Activated CD4-positive, alpha-beta T cell treated with anti-CD3 and anti-CD28 coated beads, Interleukin-2, amount 10 ng/mL, durations not matched to agents 7 days and 5 days (primary cell): Measurements from ENCODE around the gene PRG2. TPM values are rescaled to one million over a fixed set of nuclear protein-coding genes. Genes with fewer than 3 reads are reported as not detected.

ENCODE experiments used
- CTCF ChIA-PET: fragments of 350-600 bp; sonication (Branson Sonifier 250); formaldehyde crosslinking; loops from one replicate; lab custom pipeline; 2021; ENCODE audit warnings: antibody characterized with exemption; lab: Charles Lee
- POLR2A ChIA-PET: fragments of 350-600 bp; sonication (Branson Sonifier 250); formaldehyde crosslinking; loops from one replicate; lab custom pipeline; 2021; ENCODE audit warnings: antibody characterized with exemption; lab: Charles Lee
- DNase-seq: peaks from one replicate; pipeline ENCODE4 v3.0.0-alpha.2; 2020
- H3K27ac Mint-ChIP-seq: one replicate; pipeline ENCODE4 v1.8.0; 2021; ENCODE audit warnings: mild to moderate bottlenecking, moderate library complexity, mixed read lengths
- H3K27me3 Mint-ChIP-seq: one replicate; pipeline ENCODE4 v1.8.0; 2021; ENCODE audit warnings: mixed read lengths
- H3K36me3 Mint-ChIP-seq: one replicate; pipeline ENCODE4 v1.8.0; 2021; ENCODE audit warnings: low read depth, mixed read lengths
- H3K4me1 Mint-ChIP-seq: one replicate; pipeline ENCODE4 v1.8.0; 2021; ENCODE audit warnings: mixed read lengths
- H3K4me3 Mint-ChIP-seq: one replicate; pipeline ENCODE4 v1.8.0; 2021; ENCODE audit warnings: mild to moderate bottlenecking, moderate library complexity, mixed read lengths
- H3K9me3 Mint-ChIP-seq: one replicate; pipeline ENCODE4 v1.8.0; 2021; ENCODE audit warnings: mixed read lengths
- total RNA-seq, 2 experiments: library from RNA; stranded (reverse); gene quantifications; one replicate each; pipeline ENCODE4 v1.2.3, GENCODE V29; 2021

Gene PRG2
- total RNA-seq, 2 experiments from 2014 or later, result 0.17 to 0.40 TPM

GRCh38 chr11:57426929-57427726, 36.7 kb upstream of the PRG2 start, which contains the start of gene SLC43A3:
Gene SLC43A3, minus strand, starts transcription at chr11:57427121. Its CDS starts 949 bp downstream, at chr11:57426172.
- peaks cover 10% of the 10 kb centered on the region for H3K27me3 Mint-ChIP-seq
- peaks cover 53% of the 10 kb centered on the region for H3K4me1 Mint-ChIP-seq
- CTCF ChIA-PET, result interaction anchor here (0.7 to 2.1 kb wide), 6 partner anchors 9 to 66 kb away, joined by 3 to 7 read pairs (median 5); partner anchors contain the start of gene RTN4RL2
- H3K9me3 Mint-ChIP-seq, result no peaks in the 10 kb centered on the region
- peak within 1 kb of the TSS; percentile 94 for H3K27ac Mint-ChIP-seq
- peak within 1 kb of the TSS; percentile 83 for H3K4me3 Mint-ChIP-seq
- POLR2A ChIA-PET, result no interaction called here
- H3K36me3 Mint-ChIP-seq, result peaks cover 30% of the 10 kb centered on the region
- DNase-seq, result peak; percentile 77

GRCh38 chr11:57426439-57426928, 36.0 kb upstream of the PRG2 start:
- CTCF ChIA-PET, result interaction anchor here (0.6 to 3.0 kb wide), 3 partner anchors 9 to 33 kb away, joined by 4 to 13 read pairs (median 7); partner anchors contain the start of gene RTN4RL2
- peak overlapping the region; percentile 94 for H3K27ac Mint-ChIP-seq
- H3K4me1 Mint-ChIP-seq, result peaks cover 58% of the 10 kb centered on the region
- POLR2A ChIA-PET, result no interaction called here
- H3K36me3 Mint-ChIP-seq, result peaks cover 37% of the 10 kb centered on the region
- DNase-seq, result no peak
- no peaks in the 10 kb centered on the region for H3K9me3 Mint-ChIP-seq
- peak overlapping the region; percentile 83 for H3K4me3 Mint-ChIP-seq
- H3K27me3 Mint-ChIP-seq, result peaks cover 10% of the 10 kb centered on the region

- peaks cover 44% of the 10 kb centered on the region for H3K36me3 Mint-ChIP-seq
- H3K9me3 Mint-ChIP-seq, result no peaks in the 10 kb centered on the region
- ChIA-PET CTCF (interaction anchor here (0.6 to 3.0 kb wide), 6 partner anchors 10 to 68 kb away, joined by 3 to 13 read pairs (median 4); partner anchors contain the start of gene RTN4RL2), POLR2A (interaction anchor here (0.5 kb wide), 1 partner anchor 1180 kb away, joined by 3 read pairs; no protein-coding TSS in a partner anchor)
- DNase-seq, result no peak
- peak overlapping the region; percentile 83 for H3K4me3 Mint-ChIP-seq
- H3K27me3 Mint-ChIP-seq, result peaks cover 10% of the 10 kb centered on the region
- H3K4me1 Mint-ChIP-seq, result peaks cover 64% of the 10 kb centered on the region
- peak overlapping the region; percentile 94 for H3K27ac Mint-ChIP-seq
Measured at GRCh38 chr11:57425565-57426438, 35.4 kb upstream of the PRG2 start.

GRCh38 chr11:57424792-57425564, 34.5 kb upstream of the PRG2 start:
- POLR2A ChIA-PET, result interaction anchor here (0.5 kb wide), 2 partner anchors 277 to 1181 kb away, joined by 3 read pairs; no protein-coding TSS in a partner anchor
- peaks cover 10% of the 10 kb centered on the region for H3K27me3 Mint-ChIP-seq
- DNase-seq, result peak; percentile 79
- CTCF ChIA-PET, result interaction anchor here (0.6 to 3.0 kb wide), 7 partner anchors 11 to 1153 kb away, joined by 3 to 13 read pairs (median 3); partner anchors contain the start of gene RTN4RL2
- peak overlapping the region; percentile 83 for H3K4me3 Mint-ChIP-seq
- peaks cover 52% of the 10 kb centered on the region for H3K36me3 Mint-ChIP-seq
- peak overlapping the region; percentile 94 for H3K27ac Mint-ChIP-seq
- peaks cover 70% of the 10 kb centered on the region for H3K4me1 Mint-ChIP-seq
- H3K9me3 Mint-ChIP-seq, result no peaks in the 10 kb centered on the region

- peaks cover 73% of the 10 kb centered on the region for H3K4me1 Mint-ChIP-seq
- POLR2A ChIA-PET, result no interaction called here
Measured at GRCh38 chr11:57424137-57424791, 33.8 kb upstream of the PRG2 start.

GRCh38 chr11:57422669-57423068, 32.2 kb upstream of the PRG2 start:
- Mint-ChIP-seq H3K9me3 (no peaks in the 10 kb centered on the region), H3K27me3 (no peaks in the 10 kb centered on the region), H3K4me3 (no peak overlapping the region), H3K4me1 (peaks cover 73% of the 10 kb centered on the region), H3K36me3 (peaks cover 67% of the 10 kb centered on the region), H3K27ac (peak overlapping the region; percentile 70)
- ChIA-PET POLR2A (no interaction called here), CTCF (interaction anchor here (1.3 kb wide), 1 partner anchor 35 kb away, joined by 3 read pairs; no protein-coding TSS in a partner anchor)
- DNase-seq, result no peak

More at GRCh38 chr11:57424137-57424791, 33.8 kb upstream of the PRG2 start:
- DNase-seq, result no peak
- CTCF ChIA-PET, result interaction anchor here (0.6 to 3.0 kb wide), 6 partner anchors 11 to 1154 kb away, joined by 3 to 13 read pairs (median 3); partner anchors contain the start of gene TNKS1BP1
- peak overlapping the region; percentile 83 for H3K4me3 Mint-ChIP-seq
- H3K27ac Mint-ChIP-seq, result peak overlapping the region; percentile 94
- peaks cover 4% of the 10 kb centered on the region for H3K27me3 Mint-ChIP-seq
- peaks cover 56% of the 10 kb centered on the region for H3K36me3 Mint-ChIP-seq
- H3K9me3 Mint-ChIP-seq, result no peaks in the 10 kb centered on the region

- DNase-seq, result no peak
- no peak overlapping the region for H3K4me3 Mint-ChIP-seq
- no peaks in the 10 kb centered on the region for H3K9me3 Mint-ChIP-seq
- peaks cover 75% of the 10 kb centered on the region for H3K36me3 Mint-ChIP-seq
- H3K4me1 Mint-ChIP-seq, result peaks cover 66% of the 10 kb centered on the region
- no peak overlapping the region for H3K27ac Mint-ChIP-seq
- POLR2A ChIA-PET, result no interaction called here
- H3K27me3 Mint-ChIP-seq, result no peaks in the 10 kb centered on the region
- CTCF ChIA-PET, result interaction anchor here (1.3 to 2.2 kb wide), 3 partner anchors 17 to 71 kb away, joined by 3 to 7 read pairs (median 3); no protein-coding TSS in a partner anchor
Measured at GRCh38 chr11:57421805-57422204, 31.4 kb upstream of the PRG2 start.

- ChIA-PET CTCF (interaction anchor here (1.3 to 2.2 kb wide), 2 partner anchors 16 to 72 kb away, joined by 3 to 7 read pairs; no protein-coding TSS in a partner anchor), POLR2A (no interaction called here)
- Mint-ChIP-seq H3K4me3 (no peak overlapping the region), H3K9me3 (no peaks in the 10 kb centered on the region), H3K27me3 (no peaks in the 10 kb centered on the region), H3K27ac (peak overlapping the region; percentile 41), H3K36me3 (peaks cover 77% of the 10 kb centered on the region), H3K4me1 (peaks cover 60% of the 10 kb centered on the region)
- DNase-seq, result no peak
Measured at GRCh38 chr11:57421066-57421465, 30.6 kb upstream of the PRG2 start.

- Mint-ChIP-seq H3K4me1 (peaks cover 47% of the 10 kb centered on the region), H3K9me3 (no peaks in the 10 kb centered on the region), H3K36me3 (peaks cover 83% of the 10 kb centered on the region), H3K4me3 (no peak overlapping the region), H3K27me3 (no peaks in the 10 kb centered on the region), H3K27ac (peak overlapping the region; percentile 41)
- DNase-seq, result no peak
- CTCF ChIA-PET, result interaction anchor here (0.6 to 1.4 kb wide), 4 partner anchors 12 to 1142 kb away, joined by 3 read pairs; no protein-coding TSS in a partner anchor
- POLR2A ChIA-PET, result no interaction called here
Measured at GRCh38 chr11:57419146-57419545, 28.7 kb upstream of the PRG2 start.

- POLR2A ChIA-PET, result no interaction called here
- H3K27me3 Mint-ChIP-seq, result no peaks in the 10 kb centered on the region
- H3K27ac Mint-ChIP-seq, result no peak overlapping the region
- H3K36me3 Mint-ChIP-seq, result peaks cover 88% of the 10 kb centered on the region
- no peak for DNase-seq
- peaks cover 48% of the 10 kb centered on the region for H3K4me1 Mint-ChIP-seq
- no peak overlapping the region for H3K4me3 Mint-ChIP-seq
- CTCF ChIA-PET, result interaction anchor here (0.7 to 1.6 kb wide), 4 partner anchors 9 to 127 kb away, joined by 3 to 5 read pairs (median 3); partner anchors contain the start of gene SLC43A3
- no peaks in the 10 kb centered on the region for H3K9me3 Mint-ChIP-seq
Measured at GRCh38 chr11:57418131-57418530, 27.7 kb upstream of the PRG2 start.

GRCh38 chr11:57417056-57417455, 26.6 kb upstream of the PRG2 start:
- Mint-ChIP-seq H3K27me3 (no peaks in the 10 kb centered on the region), H3K36me3 (peaks cover 84% of the 10 kb centered on the region), H3K4me3 (no peak overlapping the region), H3K27ac (no peak overlapping the region), H3K4me1 (peaks cover 41% of the 10 kb centered on the region), H3K9me3 (no peaks in the 10 kb centered on the region)
- ChIA-PET CTCF (interaction anchor here (1.0 to 1.6 kb wide), 3 partner anchors 9 to 97 kb away, joined by 3 to 5 read pairs (median 3); partner anchors contain the start of gene SLC43A3), POLR2A (no interaction called here)
- DNase-seq, result no peak
